ENCODE measurements around the gene NEGR1. TPM values are rescaled to one million over a fixed set of nuclear protein-coding genes. Genes with fewer than 3 reads are reported as not detected.

NEGR1 gene
- total and polyA plus RNA-seq, 2 donors (not counting 3 experiments of a cell fraction or from before 2014, with no cell fraction given): 6.8 to 21.8 TPM

GRCh38 chr1:71778940-71779339 is 503.4 kb downstream of the NEGR1 start:
- DNase-seq (ENCODE audit: low read depth, low spot score) (no peak), FAIRE-seq (no peak)
- no peak overlapping the region for H2AFZ ChIP-seq (ENCODE audit: low read depth, low read length)
- no peak overlapping the region for H3K9ac ChIP-seq (replicated peaks; ENCODE audit: extremely low read depth, insufficient read depth, low read length)
- TF ChIP-seq MYC (IDR thresholded peaks at IDR 0.05; ENCODE audit: low read depth, low read length): no peak
- H3K4me2 ChIP-seq (ENCODE audit: insufficient read depth, low read length): no peak overlapping the region
- H4K20me1 ChIP-seq (replicated peaks; ENCODE audit: control insufficient read depth, extremely low read depth, insufficient read depth, low read length): no peaks in the 10 kb centered on the region
- no peaks in the 10 kb centered on the region for H3K27me3 ChIP-seq (ENCODE audit: control insufficient read depth in 2 of 2, insufficient read depth in 2 of 2, low read length in 2 of 2)
- H3K9me3 ChIP-seq (replicated peaks; ENCODE audit: control insufficient read depth, insufficient read depth, low read length): no peaks in the 10 kb centered on the region
- no TSS peak for BruUV-seq (replicated peaks)
- POLR2A ChIA-PET: no interaction called here
- intact Hi-C loops (cut with micrococcal nuclease) (no loop called here), dilution Hi-C loops (cut with MboI; ENCODE audit: extremely low pct_ligation_motif_present, low sequenced_read_pairs) (no loop called here)
- H3K4me3 ChIP-seq (replicated peaks in 1 of 3; ENCODE audit: insufficient read depth in 1 of 3, low read depth in 1 of 3, low read length in 3 of 3): no peak overlapping the region
- no peak overlapping the region for H3K27ac ChIP-seq (ENCODE audit: insufficient read depth, low read depth, low read length)
- no peaks in the 10 kb centered on the region for H3K9me1 ChIP-seq (replicated peaks; ENCODE audit: control insufficient read depth, extremely low read depth, insufficient read depth, low read length)
- CTCF ChIA-PET: no interaction called here
- no peaks in the 10 kb centered on the region for H3K4me1 ChIP-seq (ENCODE audit: control insufficient read depth, extremely low read depth, insufficient read depth, low read length)
- no peaks in the 10 kb centered on the region for H3K36me3 ChIP-seq (ENCODE audit: control insufficient read depth in 2 of 2, extremely low read depth in 1 of 2, insufficient read depth in 2 of 2, low read length in 2 of 2)
- no peaks in the 10 kb centered on the region for H3K79me2 ChIP-seq (ENCODE audit: control insufficient read depth, insufficient read depth, low read length)

- H3K27ac ChIP-seq (ENCODE audit: insufficient read depth, low read depth, low read length): no peak overlapping the region
- FAIRE-seq (no peak), DNase-seq (ENCODE audit: low read depth, low spot score) (no peak)
- H3K9me3 ChIP-seq (replicated peaks; ENCODE audit: control insufficient read depth, insufficient read depth, low read length): no peaks in the 10 kb centered on the region
- H4K20me1 ChIP-seq (replicated peaks; ENCODE audit: control insufficient read depth, extremely low read depth, insufficient read depth, low read length): no peaks in the 10 kb centered on the region
- no peaks in the 10 kb centered on the region for H3K9me1 ChIP-seq (replicated peaks; ENCODE audit: control insufficient read depth, extremely low read depth, insufficient read depth, low read length)
- H3K4me3 ChIP-seq (replicated peaks in 1 of 3; ENCODE audit: insufficient read depth in 1 of 3, low read depth in 1 of 3, low read length in 3 of 3): no peak overlapping the region
- H3K36me3 ChIP-seq (ENCODE audit: control insufficient read depth in 2 of 2, extremely low read depth in 1 of 2, insufficient read depth in 2 of 2, low read length in 2 of 2): no peaks in the 10 kb centered on the region
- ChIA-PET POLR2A (no interaction called here), CTCF (no interaction called here)
- H2AFZ ChIP-seq (ENCODE audit: low read depth, low read length): no peak overlapping the region
- no peaks in the 10 kb centered on the region for H3K79me2 ChIP-seq (ENCODE audit: control insufficient read depth, insufficient read depth, low read length)
- H3K4me1 ChIP-seq (ENCODE audit: control insufficient read depth, extremely low read depth, insufficient read depth, low read length): no peaks in the 10 kb centered on the region
- no peaks in the 10 kb centered on the region for H3K27me3 ChIP-seq (ENCODE audit: control insufficient read depth in 2 of 2, insufficient read depth in 2 of 2, low read length in 2 of 2)
- H3K4me2 ChIP-seq (ENCODE audit: insufficient read depth, low read length): no peak overlapping the region
- BruUV-seq (replicated peaks): no TSS peak
- H3K9ac ChIP-seq (replicated peaks; ENCODE audit: extremely low read depth, insufficient read depth, low read length): no peak overlapping the region
- dilution Hi-C loops (cut with MboI; ENCODE audit: extremely low pct_ligation_motif_present, low sequenced_read_pairs): no loop called here
- intact Hi-C loops (cut with micrococcal nuclease): no loop called here
- TF ChIP-seq POLR2A (IDR thresholded peaks at IDR 0.05; ENCODE audit: low read depth, low read length) (no peak), GATA2 (IDR thresholded peaks at IDR 0.05; ENCODE audit: insufficient read depth, insufficient read length, low read depth, low read length) (no peak)
These were observed 505.2 kb downstream of the NEGR1 start for GRCh38 chr1:71777094-71777493.
